GM12864 (cell line): ENCODE results near the gene NR3C1.

ENCODE experiments used
- DNase-seq: peaks from one replicate; pipeline ENCODE4 v3.0.0-alpha.2; 2011; ENCODE audit warnings: low read depth
- H3K4me3 ChIP-seq: 2 replicates; pipeline ENCODE4 v1.5.1; 2011; ENCODE audit warnings: mild to moderate bottlenecking, low read depth, low read length, control low read depth
- TF ChIP-seq, protein P1 (sequence below): IDR thresholded peaks from 2 replicates; pipeline ENCODE4 v1.5.1; 2011; ENCODE audit warnings: low read depth, mild to moderate bottlenecking, moderate library complexity, low read length, control low read depth, inconsistent platforms; ENCODE audit errors: missing control alignments

The NR3C1 gene

DNA sequence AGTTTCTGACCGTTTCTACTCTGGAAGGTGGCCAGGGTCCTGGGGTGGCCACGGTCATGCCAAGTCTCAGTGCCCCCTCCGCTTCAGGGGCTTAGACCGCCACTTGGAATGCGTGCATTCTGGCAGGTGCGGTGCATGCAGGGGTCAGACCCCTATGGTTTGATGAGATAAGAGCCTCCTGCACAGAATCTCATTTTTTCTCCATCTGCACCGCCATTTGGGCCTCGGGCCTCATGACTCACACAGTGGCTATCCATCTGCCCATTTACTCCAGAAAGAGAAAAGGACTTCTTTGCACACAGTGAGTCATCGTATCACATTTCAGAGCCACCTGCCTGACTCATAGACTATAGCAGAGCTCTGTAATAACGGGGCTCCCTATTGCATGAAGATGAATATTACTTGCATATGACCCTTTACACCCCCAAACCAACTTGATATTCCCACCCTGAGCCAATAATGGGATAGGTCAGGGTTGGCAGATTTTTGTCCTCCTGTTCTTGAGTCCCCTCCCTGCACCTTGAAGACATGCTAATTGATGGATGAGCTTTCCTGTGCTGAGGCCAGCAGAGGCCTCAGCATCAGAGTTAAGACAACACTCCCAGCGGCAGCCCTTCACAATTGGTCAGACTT lies 157.4 kb downstream of the NR3C1 start:
- no peak overlapping the region for H3K4me3 ChIP-seq
- DNase-seq: no peak
- TF ChIP-seq, protein P1, sequence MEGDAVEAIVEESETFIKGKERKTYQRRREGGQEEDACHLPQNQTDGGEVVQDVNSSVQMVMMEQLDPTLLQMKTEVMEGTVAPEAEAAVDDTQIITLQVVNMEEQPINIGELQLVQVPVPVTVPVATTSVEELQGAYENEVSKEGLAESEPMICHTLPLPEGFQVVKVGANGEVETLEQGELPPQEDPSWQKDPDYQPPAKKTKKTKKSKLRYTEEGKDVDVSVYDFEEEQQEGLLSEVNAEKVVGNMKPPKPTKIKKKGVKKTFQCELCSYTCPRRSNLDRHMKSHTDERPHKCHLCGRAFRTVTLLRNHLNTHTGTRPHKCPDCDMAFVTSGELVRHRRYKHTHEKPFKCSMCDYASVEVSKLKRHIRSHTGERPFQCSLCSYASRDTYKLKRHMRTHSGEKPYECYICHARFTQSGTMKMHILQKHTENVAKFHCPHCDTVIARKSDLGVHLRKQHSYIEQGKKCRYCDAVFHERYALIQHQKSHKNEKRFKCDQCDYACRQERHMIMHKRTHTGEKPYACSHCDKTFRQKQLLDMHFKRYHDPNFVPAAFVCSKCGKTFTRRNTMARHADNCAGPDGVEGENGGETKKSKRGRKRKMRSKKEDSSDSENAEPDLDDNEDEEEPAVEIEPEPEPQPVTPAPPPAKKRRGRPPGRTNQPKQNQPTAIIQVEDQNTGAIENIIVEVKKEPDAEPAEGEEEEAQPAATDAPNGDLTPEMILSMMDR: no peak

DNA sequence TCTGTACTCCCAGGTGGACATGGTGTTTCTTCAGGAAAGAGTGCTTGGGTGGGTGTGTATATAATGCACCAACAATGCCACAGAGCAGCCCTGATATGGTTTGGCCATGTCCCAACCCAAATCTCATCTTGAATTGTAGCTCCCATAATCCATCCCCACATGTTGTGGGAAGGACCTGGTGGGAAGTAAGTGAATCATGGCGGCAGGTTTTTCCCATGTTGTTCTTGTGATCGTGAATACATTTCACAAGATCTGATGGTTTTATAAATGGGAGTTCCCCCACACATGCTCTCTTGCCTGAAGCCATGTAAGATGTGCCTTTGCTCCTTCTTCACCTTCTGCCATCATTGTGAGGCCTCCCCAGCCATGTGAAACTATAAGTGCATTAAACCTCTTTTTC lies 158.5 kb downstream of the NR3C1 start:
- no peak for DNase-seq
- no peak overlapping the region for H3K4me3 ChIP-seq
- TF ChIP-seq, protein P1: no peak

GRCh38 chr5:143244000-143244736 lies 159.3 kb downstream of the NR3C1 start:
- H3K4me3 ChIP-seq: no peak overlapping the region
- no peak for DNase-seq
- TF ChIP-seq, protein P1: no peak

GRCh38 chr5:143243103-143243502 lies 160.4 kb downstream of the NR3C1 start:
- TF ChIP-seq, protein P1: no peak
- no peak for DNase-seq

GRCh38 chr5:143241892-143242291 lies 161.6 kb downstream of the NR3C1 start:
- H3K4me3 ChIP-seq: no peak overlapping the region
- no peak for DNase-seq
- TF ChIP-seq, protein P1: no peak

More at GRCh38 chr5:143243103-143243502, 160.4 kb downstream of the NR3C1 start:
- no peak overlapping the region for H3K4me3 ChIP-seq

DNA sequence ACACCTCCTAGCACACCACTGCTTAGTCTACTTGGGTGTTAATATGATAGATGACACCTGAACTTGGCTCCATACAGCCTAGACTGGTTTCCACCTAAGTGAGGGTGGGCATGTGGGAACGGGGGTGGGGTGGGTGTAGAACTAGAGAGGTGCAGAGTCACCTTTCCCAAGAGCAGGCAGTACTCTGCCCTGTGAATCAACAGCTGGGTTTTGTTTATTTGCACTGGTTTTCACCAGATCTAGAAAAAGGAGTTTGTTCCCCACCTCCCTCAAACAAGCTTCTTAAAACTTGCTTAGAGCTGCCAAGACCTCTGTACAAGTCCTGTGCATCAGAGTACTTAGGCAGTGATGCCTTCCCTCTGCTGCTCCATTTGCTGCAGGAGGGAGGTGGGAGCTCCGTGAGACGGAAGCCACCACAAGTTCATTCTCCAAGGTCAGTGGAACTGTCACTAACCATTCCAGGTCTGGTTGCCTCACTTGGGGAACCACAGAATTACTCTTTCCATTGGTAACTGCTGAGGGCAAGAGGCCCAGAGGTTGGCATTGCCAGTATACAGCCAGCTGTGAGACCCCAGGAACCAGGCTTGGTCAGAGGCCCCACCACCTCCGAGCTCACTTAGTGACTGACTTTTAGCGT lies 163.5 kb downstream of the NR3C1 start:
- TF ChIP-seq, protein P1: no peak
- DNase-seq: no peak
- H3K4me3 ChIP-seq: no peak overlapping the region
